ENCODE data around the gene SLC1A6. TPM values are rescaled to one million over a fixed set of nuclear protein-coding genes. Genes with fewer than 3 reads are reported as not detected.

The SLC1A6 gene
- total and polyA plus RNA-seq, 4 donors: not detected

- no peaks in the 10 kb centered on the region for H3K36me3 ChIP-seq (ENCODE audit: control insufficient read depth in 4 of 4, insufficient read depth in 3 of 4, low read depth in 1 of 4, low read length in 3 of 4)
- H3K4me3 ChIP-seq (ENCODE audit: low read depth in 1 of 3, low read length in 3 of 3): no peak within 1 kb of the TSS
- H3K9me3 ChIP-seq (ENCODE audit: control insufficient read depth in 4 of 4, low read length in 3 of 4): no peaks in the 10 kb centered on the region
- H3K9ac ChIP-seq (ENCODE audit: low read depth in 1 of 2, low read length in 2 of 2): no peak within 1 kb of the TSS
- WGBS: 84% methylated on average over 6 of the region's 6 CpGs
- DNase-seq (ENCODE audit: low spot score): no peak
- H3K4me1 ChIP-seq (ENCODE audit: control insufficient read depth in 4 of 4, insufficient read depth in 4 of 4, low read length in 3 of 4): no peaks in the 10 kb centered on the region
- TF ChIP-seq FOXA1 (IDR thresholded peaks at IDR 0.05): no peak
- TF ChIP-seq HNF4G (IDR thresholded peaks at IDR 0.05): no peak
- no peak for TF ChIP-seq RAD21 (IDR thresholded peaks at IDR 0.05)
- no peak for TF ChIP-seq FOXA2 (IDR thresholded peaks at IDR 0.05)
- no peaks in the 10 kb centered on the region for H3K27me3 ChIP-seq (ENCODE audit: control insufficient read depth in 4 of 4, insufficient read depth in 4 of 4, low read length in 3 of 4)
- H3K27ac ChIP-seq (ENCODE audit: low read depth in 1 of 2, low read length in 2 of 2): no peak within 1 kb of the TSS
Observed at GRCh38 chr19:14941189-14941588, 38.5 kb downstream of the SLC1A6 start, which contains the start of gene OR7C2. TSS of gene OR7C2 (plus strand) at chr19:14941489. CDS start at chr19:14941489, 0 bp downstream.

- Histone ChIP-seq H3K9me3 (ENCODE audit: control insufficient read depth in 4 of 4, low read length in 3 of 4) (no peaks in the 10 kb centered on the region), H3K4me1 (ENCODE audit: control insufficient read depth in 4 of 4, insufficient read depth in 4 of 4, low read length in 3 of 4) (no peaks in the 10 kb centered on the region), H3K27me3 (ENCODE audit: control insufficient read depth in 4 of 4, insufficient read depth in 4 of 4, low read length in 3 of 4) (no peaks in the 10 kb centered on the region), H3K9ac (ENCODE audit: low read depth in 1 of 2, low read length in 2 of 2) (no peak overlapping the region), H3K36me3 (ENCODE audit: control insufficient read depth in 4 of 4, insufficient read depth in 3 of 4, low read depth in 1 of 4, low read length in 3 of 4) (no peaks in the 10 kb centered on the region), H3K27ac (ENCODE audit: low read depth in 1 of 2, low read length in 2 of 2) (no peak overlapping the region), H3K4me3 (ENCODE audit: low read depth in 1 of 3, low read length in 3 of 3) (no peak overlapping the region)
- TF ChIP-seq, protein P1, sequence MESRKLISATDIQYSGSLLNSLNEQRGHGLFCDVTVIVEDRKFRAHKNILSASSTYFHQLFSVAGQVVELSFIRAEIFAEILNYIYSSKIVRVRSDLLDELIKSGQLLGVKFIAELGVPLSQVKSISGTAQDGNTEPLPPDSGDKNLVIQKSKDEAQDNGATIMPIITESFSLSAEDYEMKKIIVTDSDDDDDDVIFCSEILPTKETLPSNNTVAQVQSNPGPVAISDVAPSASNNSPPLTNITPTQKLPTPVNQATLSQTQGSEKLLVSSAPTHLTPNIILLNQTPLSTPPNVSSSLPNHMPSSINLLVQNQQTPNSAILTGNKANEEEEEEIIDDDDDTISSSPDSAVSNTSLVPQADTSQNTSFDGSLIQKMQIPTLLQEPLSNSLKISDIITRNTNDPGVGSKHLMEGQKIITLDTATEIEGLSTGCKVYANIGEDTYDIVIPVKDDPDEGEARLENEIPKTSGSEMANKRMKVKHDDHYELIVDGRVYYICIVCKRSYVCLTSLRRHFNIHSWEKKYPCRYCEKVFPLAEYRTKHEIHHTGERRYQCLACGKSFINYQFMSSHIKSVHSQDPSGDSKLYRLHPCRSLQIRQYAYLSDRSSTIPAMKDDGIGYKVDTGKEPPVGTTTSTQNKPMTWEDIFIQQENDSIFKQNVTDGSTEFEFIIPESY (IDR thresholded peaks at IDR 0.05): no peak
- no peak for TF ChIP-seq GABPA (IDR thresholded peaks at IDR 0.05 in 1 of 2, conservative IDR thresholded peaks at IDR 0.05 in 1 of 2)
- TF ChIP-seq, protein P2, sequence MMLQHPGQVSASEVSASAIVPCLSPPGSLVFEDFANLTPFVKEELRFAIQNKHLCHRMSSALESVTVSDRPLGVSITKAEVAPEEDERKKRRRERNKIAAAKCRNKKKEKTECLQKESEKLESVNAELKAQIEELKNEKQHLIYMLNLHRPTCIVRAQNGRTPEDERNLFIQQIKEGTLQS (IDR thresholded peaks at IDR 0.05): no peak
- TF ChIP-seq EGR1 (IDR thresholded peaks at IDR 0.05; ENCODE audit: low read depth in 2 of 2): no peak
- TF ChIP-seq REST (IDR thresholded peaks at IDR 0.05): no peak
- no peak for TF ChIP-seq YY1 (IDR thresholded peaks at IDR 0.05)
- TF ChIP-seq, protein P3, sequence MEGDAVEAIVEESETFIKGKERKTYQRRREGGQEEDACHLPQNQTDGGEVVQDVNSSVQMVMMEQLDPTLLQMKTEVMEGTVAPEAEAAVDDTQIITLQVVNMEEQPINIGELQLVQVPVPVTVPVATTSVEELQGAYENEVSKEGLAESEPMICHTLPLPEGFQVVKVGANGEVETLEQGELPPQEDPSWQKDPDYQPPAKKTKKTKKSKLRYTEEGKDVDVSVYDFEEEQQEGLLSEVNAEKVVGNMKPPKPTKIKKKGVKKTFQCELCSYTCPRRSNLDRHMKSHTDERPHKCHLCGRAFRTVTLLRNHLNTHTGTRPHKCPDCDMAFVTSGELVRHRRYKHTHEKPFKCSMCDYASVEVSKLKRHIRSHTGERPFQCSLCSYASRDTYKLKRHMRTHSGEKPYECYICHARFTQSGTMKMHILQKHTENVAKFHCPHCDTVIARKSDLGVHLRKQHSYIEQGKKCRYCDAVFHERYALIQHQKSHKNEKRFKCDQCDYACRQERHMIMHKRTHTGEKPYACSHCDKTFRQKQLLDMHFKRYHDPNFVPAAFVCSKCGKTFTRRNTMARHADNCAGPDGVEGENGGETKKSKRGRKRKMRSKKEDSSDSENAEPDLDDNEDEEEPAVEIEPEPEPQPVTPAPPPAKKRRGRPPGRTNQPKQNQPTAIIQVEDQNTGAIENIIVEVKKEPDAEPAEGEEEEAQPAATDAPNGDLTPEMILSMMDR (IDR thresholded peaks at IDR 0.05; ENCODE audit: low read depth, low read length, missing input control): no peak
- no peak for TF ChIP-seq NR2F2 (IDR thresholded peaks at IDR 0.05)
- TF ChIP-seq RAD21 (IDR thresholded peaks at IDR 0.05): no peak
- no peak for TF ChIP-seq FOXA1 (IDR thresholded peaks at IDR 0.05)
- no peak for TF ChIP-seq SP1 (IDR thresholded peaks at IDR 0.05)
- TF ChIP-seq HNF4G (IDR thresholded peaks at IDR 0.05): no peak
- 81% methylated on average over 6 of the region's 6 CpGs for WGBS
- no peak for DNase-seq (ENCODE audit: low spot score)
Observed at GRCh38 chr19:14940266-14940665, 39.4 kb downstream of the SLC1A6 start.
